IMR-90 (cell line): ENCODE results near the gene CTXN3. TPM values are rescaled to one million over a fixed set of nuclear protein-coding genes. Genes with fewer than 3 reads are reported as not detected.

Experiments used
- ATAC-seq: fragments of 200-7000 bp; cut with Tn5 transposase; 2 replicates; pipeline ENCODE4 v1.9.1; 2020; ENCODE audit warnings: low read depth, mild to moderate bottlenecking, moderate library complexity
- BruUV-seq: library from RNA; stranded (reverse); fragments of 400-500 nt; replicated peaks from 2 replicates; lab custom pipeline; 2021; lab: Mats Ljungman, UMichigan
- CTCF ChIA-PET: fragments of 300-600 bp; formaldehyde crosslinking; extraction: SDS; loops from one replicate; lab custom pipeline; 2021; ENCODE audit warnings: antibody characterized with exemption; lab: Yijun Ruan, JAX
- POLR2A ChIA-PET: fragments of 300-600 bp; sonication (Branson Sonifier 250); formaldehyde crosslinking; loops from one replicate; lab custom pipeline; 2022; ENCODE audit warnings: antibody characterized with exemption; ENCODE audit not compliant: unreplicated experiment; lab: Charles Lee
- DNase-seq: peaks from one replicate; pipeline ENCODE4 v3.0.0; 2013
- H2AFZ ChIP-seq: replicated peaks from 2 replicates; pipeline ENCODE3; 2013; ENCODE audit warnings: low read length, mild to moderate bottlenecking; ENCODE audit not compliant: poor library complexity
- H2AK5ac ChIP-seq: 2 replicates; pipeline ENCODE4 v1.6.1; 2013; ENCODE audit warnings: low read depth, low read length, inconsistent platforms
- H2AK9ac ChIP-seq: replicated peaks from 2 replicates; pipeline ENCODE3; 2013; ENCODE audit warnings: mild to moderate bottlenecking, low read depth, low read length, moderate library complexity; ENCODE audit not compliant: poor library complexity
- H2BK120ac ChIP-seq: 2 replicates; pipeline ENCODE4 v1.6.1; 2013; ENCODE audit warnings: low read depth, low read length, inconsistent platforms
- H2BK15ac ChIP-seq: 3 replicates; pipeline ENCODE4 v1.6.1; 2013; ENCODE audit warnings: low read depth, low read length, inconsistent platforms
- H2BK20ac ChIP-seq: 2 replicates; pipeline ENCODE4 v1.6.1; 2013; ENCODE audit warnings: low read depth, mild to moderate bottlenecking, inconsistent platforms, low read length, moderate library complexity
- H2BK5ac ChIP-seq: 2 replicates; pipeline ENCODE4 v1.6.1; 2013; ENCODE audit warnings: mild to moderate bottlenecking, low read depth, low read length, inconsistent platforms; ENCODE audit not compliant: poor library complexity, severe bottlenecking
- H3K14ac ChIP-seq: replicated peaks from 2 replicates; pipeline ENCODE4 v1.6.1; 2013; ENCODE audit warnings: low read depth, low read length, inconsistent platforms
- H3K18ac ChIP-seq: 2 replicates; pipeline ENCODE4 v1.6.1; 2013; ENCODE audit warnings: low read depth, low read length, control low read depth
- H3K23ac ChIP-seq: 2 replicates; pipeline ENCODE4 v1.6.1; 2013; ENCODE audit warnings: low read depth, low read length, inconsistent platforms
- H3K27ac ChIP-seq: 2 replicates; pipeline ENCODE4 v1.5.1; 2013; ENCODE audit warnings: mild to moderate bottlenecking, control low read depth, low read length; ENCODE audit not compliant: insufficient read depth
- H3K27me3 ChIP-seq: 2 replicates; pipeline ENCODE4 v1.6.1; 2013; ENCODE audit warnings: low read length; ENCODE audit not compliant: control insufficient read depth, insufficient read depth
- H3K36me3 ChIP-seq: 2 replicates; pipeline ENCODE4 v1.6.1; 2013; ENCODE audit warnings: low read length, mixed read lengths; ENCODE audit not compliant: control insufficient read depth, insufficient read depth
- H3K4ac ChIP-seq: 2 replicates; pipeline ENCODE4 v1.6.1; 2013; ENCODE audit warnings: low read depth, low read length, inconsistent platforms
- H3K4me1 ChIP-seq: 2 replicates; pipeline ENCODE4 v1.6.1; 2013; ENCODE audit warnings: low read length, mixed read lengths; ENCODE audit not compliant: control insufficient read depth, insufficient read depth
- H3K4me2 ChIP-seq: 2 replicates; pipeline ENCODE4 v1.6.1; 2013; ENCODE audit warnings: low read depth, mild to moderate bottlenecking, control low read depth, low read length, moderate library complexity
- H3K4me3 ChIP-seq: 2 replicates; pipeline ENCODE4 v1.5.1; 2013; ENCODE audit warnings: low read depth, mild to moderate bottlenecking, control low read depth, low read length, moderate library complexity; ENCODE audit not compliant: insufficient read depth
- H3K56ac ChIP-seq: 2 replicates; pipeline ENCODE4 v1.6.1; 2013; ENCODE audit warnings: low read length, inconsistent platforms; ENCODE audit not compliant: insufficient read depth; ENCODE audit errors: extremely low read depth
- H3K79me1 ChIP-seq, 2 experiments: 2 replicates each; pipeline ENCODE4 v1.6.1; 2013; ENCODE audit warnings: low read length in 2 of 2, inconsistent platforms in 1 of 2, low read depth in 1 of 2
- H3K9ac ChIP-seq: 2 replicates; pipeline ENCODE4 v1.6.1; 2013; ENCODE audit warnings: low read depth, low read length, control low read depth
- H3K9me1 ChIP-seq: 2 replicates; pipeline ENCODE4 v1.6.1; 2013; ENCODE audit warnings: low read length, inconsistent platforms; ENCODE audit not compliant: insufficient read depth
- H3K9me3 ChIP-seq: 2 replicates; pipeline ENCODE4 v1.6.1; 2013; ENCODE audit warnings: low read length; ENCODE audit not compliant: control insufficient read depth, insufficient read depth
- H4K20me1 ChIP-seq: 2 replicates; pipeline ENCODE4 v1.6.1; 2013; ENCODE audit warnings: low read length, inconsistent platforms; ENCODE audit not compliant: insufficient read depth
- H4K5ac ChIP-seq: 2 replicates; pipeline ENCODE4 v1.6.1; 2013; ENCODE audit warnings: mild to moderate bottlenecking, low read depth, low read length, control low read depth
- H4K8ac ChIP-seq, 2 experiments: 2 replicates each; pipeline ENCODE4 v1.6.1; 2013; ENCODE audit warnings: low read depth in 2 of 2, low read length in 2 of 2, control low read depth in 1 of 2, inconsistent platforms in 1 of 2
- H4K91ac ChIP-seq: 2 replicates; pipeline ENCODE4 v1.6.1; 2013; ENCODE audit warnings: low read depth, low read length, inconsistent platforms; ENCODE audit not compliant: insufficient read depth
- CEBPB ChIP-seq: IDR thresholded peaks from 2 replicates; pipeline ENCODE4 v1.6.1; 2012; ENCODE audit warnings: low read depth, low read length, improper control_type of control experiment
- MAFK ChIP-seq: IDR thresholded peaks from 2 replicates; pipeline ENCODE4 v1.6.1; 2012; ENCODE audit warnings: low read depth, low read length, improper control_type of control experiment
- RAD21 ChIP-seq: IDR thresholded peaks from 2 replicates; pipeline ENCODE4 v1.6.1; 2012; ENCODE audit warnings: low read length, improper control_type of control experiment
- WGBS, 2 experiments: methylation state at CpG; one replicate each; pipeline versions ENCODE4 v1.1.5 to v1.1.7; 2013; ENCODE audit warnings: missing lambda C conversion rate in 2 of 2; ENCODE audit not compliant: insufficient read length in 1 of 2; ENCODE audit errors: extremely low coverage in 2 of 2; 5-methylcytosine and 5-hydroxymethylcytosine counted together
- dilution Hi-C: fragments of 300-500 bp; cut with HindIII; formaldehyde crosslinking; loops from one replicate; pipeline ENCODE4 v1.14.3; 2018; ENCODE audit warnings: low sequenced_read_pairs; ENCODE audit not compliant: unreplicated experiment
- in situ Hi-C: fragments of 300-500 bp; cut with MboI; formaldehyde crosslinking; loops from 3 replicates; pipeline ENCODE4 v1.14.3; 2019; ENCODE audit warnings: low sequenced_read_pairs, inconsistent platforms, mixed read lengths
- intact Hi-C: fragments of 100-400 bp; cut with micrococcal nuclease; formaldehyde crosslinking; loops from 2 replicates; pipeline ENCODE4 v1.10.0; 2022
- polyA plus RNA-seq, 3 experiments: library from polyadenylated mRNA; depleted of rRNA; stranded (reverse); fragments of >200 nt; gene quantifications; 2 replicates each; pipeline ENCODE4 v1.2.3, GENCODE V29; 2012; ENCODE audit warnings: low replicate concordance in 1 of 3
- total RNA-seq: library from RNA; depleted of rRNA; stranded (reverse); fragments of >200 nt; gene quantifications from 2 replicates; pipeline ENCODE4 v1.2.3, GENCODE V29; 2012

CTXN3 gene
- total and polyA plus RNA-seq, 2 of the 4 experiments (the other 2 are of a cell fraction), result not detected

GRCh38 chr5:127685662-127686061, 36.8 kb downstream of the CTXN3 start:
- Histone ChIP-seq H4K20me1 (no peaks in the 10 kb centered on the region), H3K4ac (no peak overlapping the region), H2BK5ac (no peak overlapping the region), H2AK5ac (no peak overlapping the region), H4K91ac (no peak overlapping the region), H3K4me1 (no peaks in the 10 kb centered on the region), H3K9ac (no peak overlapping the region), H3K79me1 (no peaks in the 10 kb centered on the region), H3K27ac (no peak overlapping the region), H4K5ac (no peak overlapping the region), H2AK9ac (no peak overlapping the region), H3K36me3 (no peaks in the 10 kb centered on the region), H2BK20ac (no peak overlapping the region), H3K56ac (no peak overlapping the region), H3K4me2 (no peak overlapping the region), H3K14ac (no peak overlapping the region), H3K9me3 (no peaks in the 10 kb centered on the region), H3K27me3 (no peaks in the 10 kb centered on the region), H3K9me1 (no peaks in the 10 kb centered on the region), H3K4me3 (no peak overlapping the region), H4K8ac (no peak overlapping the region), H3K18ac (no peak overlapping the region), H2AFZ (no peak overlapping the region), H2BK120ac (no peak overlapping the region), H2BK15ac (no peak overlapping the region), H3K23ac (no peak overlapping the region)
- dilution Hi-C loops, result no loop called here
- intact Hi-C loops, result no loop called here
- ChIA-PET POLR2A (no interaction called here), CTCF (no interaction called here)
- no TSS peak for BruUV-seq
- no peak for DNase-seq
- no peak for TF ChIP-seq RAD21
- TF ChIP-seq CEBPB, result peak; percentile 73; the same call in 1 of the 2 replicates
- no peak for TF ChIP-seq MAFK
- no CpG with 5 or more reads among the region's 2 CpGs for WGBS, 2 experiments
- no peak for ATAC-seq
- in situ Hi-C loops, result no loop called here
